IPS-18c (cell line): Measurements from ENCODE around the gene REG4.
"Not testable (repeated sequence)": the region's sequence is repeated elsewhere in the genome, so short reads cannot be mapped to it uniquely, and the experiment has no call there.

Source experiments
- H3K4me3 ChIP-seq: 2 replicates; pipeline ENCODE4 v1.7.0; 2013; ENCODE audit warnings: low read depth, mild to moderate bottlenecking, low read length, moderate library complexity; ENCODE audit not compliant: insufficient read depth
- H3K9me3 ChIP-seq: one replicate; pipeline ENCODE4 v1.6.1; 2013; ENCODE audit warnings: mild to moderate bottlenecking, low read length, moderate library complexity; ENCODE audit not compliant: control insufficient read depth, insufficient read depth

Gene REG4

GRCh38 chr1:119787776-119788175 lies 23.5 kb downstream of the REG4 start:
- Histone ChIP-seq H3K9me3 (no peaks in the 10 kb centered on the region), H3K4me3 (no peak overlapping the region)

- not testable (repeated sequence) for H3K4me3 ChIP-seq, H3K9me3 ChIP-seq
Observed at GRCh38 chr1:119786473-119787050, 24.7 kb downstream of the REG4 start.

- not testable (repeated sequence) for H3K4me3 ChIP-seq, H3K9me3 ChIP-seq
Observed at GRCh38 chr1:119786046-119786445, 25.2 kb downstream of the REG4 start.

- Histone ChIP-seq H3K9me3 (no peaks in the 10 kb centered on the region), H3K4me3 (no peak overlapping the region)
Observed at GRCh38 chr1:119784191-119784781, 27.0 kb downstream of the REG4 start.

GRCh38 chr1:119783354-119784185 lies 27.7 kb downstream of the REG4 start:
- Histone ChIP-seq H3K4me3 (no peak overlapping the region), H3K9me3 (no peaks in the 10 kb centered on the region)

GRCh38 chr1:119782631-119783325 lies 28.5 kb downstream of the REG4 start:
- no peak overlapping the region for H3K4me3 ChIP-seq
- no peaks in the 10 kb centered on the region for H3K9me3 ChIP-seq

- H3K4me3 ChIP-seq, result no peak overlapping the region
Observed at GRCh38 chr1:119781434-119782210, 29.6 kb downstream of the REG4 start.

GRCh38 chr1:119779869-119780356 lies 31.3 kb downstream of the REG4 start:
- Histone ChIP-seq H3K4me3 (no peak overlapping the region), H3K9me3 (no peaks in the 10 kb centered on the region)

More at GRCh38 chr1:119781434-119782210, 29.6 kb downstream of the REG4 start:
- no peaks in the 10 kb centered on the region for H3K9me3 ChIP-seq

- Histone ChIP-seq H3K4me3 (no peak overlapping the region), H3K9me3 (no peaks in the 10 kb centered on the region)
Observed at GRCh38 chr1:119778886-119779560, 32.2 kb downstream of the REG4 start.

GRCh38 chr1:119778359-119778758 lies 32.9 kb downstream of the REG4 start:
- no peak overlapping the region for H3K4me3 ChIP-seq
- H3K9me3 ChIP-seq, result no peaks in the 10 kb centered on the region

- Histone ChIP-seq H3K4me3 (no peak overlapping the region), H3K9me3 (no peaks in the 10 kb centered on the region)
Observed at GRCh38 chr1:119774746-119775490, 36.3 kb downstream of the REG4 start.

- H3K4me3 ChIP-seq, result no peak overlapping the region
Observed at GRCh38 chr1:119773711-119774241, 37.5 kb downstream of the REG4 start.

GRCh38 chr1:119772298-119772697 lies 39.0 kb downstream of the REG4 start:
- no peak overlapping the region for H3K4me3 ChIP-seq
- no peaks in the 10 kb centered on the region for H3K9me3 ChIP-seq

More at GRCh38 chr1:119773711-119774241, 37.5 kb downstream of the REG4 start:
- no peaks in the 10 kb centered on the region for H3K9me3 ChIP-seq

GRCh38 chr1:119771770-119772169 lies 39.5 kb downstream of the REG4 start:
- Histone ChIP-seq H3K4me3 (no peak overlapping the region), H3K9me3 (no peaks in the 10 kb centered on the region)

GRCh38 chr1:119771016-119771415 lies 40.2 kb downstream of the REG4 start:
- H3K4me3 ChIP-seq, result no peak overlapping the region

GRCh38 chr1:119768778-119769177 lies 42.5 kb downstream of the REG4 start, which contains the start of gene HMGCS2:
HMGCS2 (minus strand) TSS chr1:119768905; CDS start chr1:119768844, 61 bp downstream.
- no peaks in the 10 kb centered on the region for H3K9me3 ChIP-seq
- no peak within 1 kb of the TSS for H3K4me3 ChIP-seq

More at GRCh38 chr1:119771016-119771415, 40.2 kb downstream of the REG4 start:
- H3K9me3 ChIP-seq, result no peaks in the 10 kb centered on the region
